SHP77 (cell line): ENCODE measurements around the gene CDIP1.

ENCODE experiments used
- DNase-seq, 2 experiments: peaks; one replicate each; lab custom pipeline; 2025; lab: John Stamatoyannopoulos, UW

CDIP1 gene

GRCh38 chr16:4488499-4488967, 50.0 kb downstream of the CDIP1 start:
- DNase-seq: no peak

DNA sequence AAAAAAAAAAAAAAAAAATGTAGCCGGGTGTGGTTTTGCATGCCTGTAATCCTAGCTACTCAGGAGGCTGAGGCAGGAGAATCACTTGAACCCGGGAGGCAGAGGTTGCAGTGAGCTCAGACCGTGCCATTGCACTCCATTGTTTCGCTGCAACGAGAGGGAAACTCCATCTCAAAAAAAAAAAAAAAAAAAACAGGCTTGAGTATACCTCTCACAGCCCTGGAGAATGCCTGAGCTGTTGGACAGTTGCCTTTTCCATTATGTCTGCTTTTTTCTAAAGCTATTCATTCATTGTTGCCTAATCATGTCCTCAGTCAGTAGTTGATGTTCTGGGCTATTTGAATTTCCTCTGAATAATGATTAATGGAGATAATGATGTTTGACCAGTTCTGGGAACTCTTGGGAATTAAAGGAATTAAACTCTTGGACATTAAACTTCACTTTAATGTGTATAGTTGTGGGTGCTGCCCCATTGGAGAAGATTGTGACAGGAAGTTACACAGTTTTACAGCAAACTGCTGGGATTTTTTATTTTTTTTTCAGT, 50.5 kb downstream of the CDIP1 start:
- DNase-seq: no peak

GRCh38 chr16:4486126-4486893, 52.3 kb downstream of the CDIP1 start:
- DNase-seq: no peak

DNA sequence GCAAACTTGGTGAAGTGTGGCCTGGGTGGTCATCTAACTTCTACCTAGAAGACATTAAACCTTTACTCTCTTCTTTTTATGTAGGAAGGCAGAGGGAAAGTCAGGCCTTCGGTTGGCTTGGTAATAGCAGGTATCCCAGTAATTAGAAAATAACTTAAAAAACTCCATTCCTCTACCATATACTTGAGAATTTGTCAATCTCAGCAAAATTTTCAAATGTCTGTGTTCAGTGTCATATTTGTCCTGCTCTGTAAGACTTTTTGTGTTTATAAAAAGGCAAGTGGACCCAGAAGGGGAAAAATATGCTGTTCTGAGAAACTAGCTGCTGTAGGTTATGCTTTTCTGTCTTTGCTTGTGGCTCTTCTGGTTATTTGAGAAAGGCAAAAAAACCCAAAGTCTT, 56.6 kb downstream of the CDIP1 start:
- no peak for DNase-seq

DNA sequence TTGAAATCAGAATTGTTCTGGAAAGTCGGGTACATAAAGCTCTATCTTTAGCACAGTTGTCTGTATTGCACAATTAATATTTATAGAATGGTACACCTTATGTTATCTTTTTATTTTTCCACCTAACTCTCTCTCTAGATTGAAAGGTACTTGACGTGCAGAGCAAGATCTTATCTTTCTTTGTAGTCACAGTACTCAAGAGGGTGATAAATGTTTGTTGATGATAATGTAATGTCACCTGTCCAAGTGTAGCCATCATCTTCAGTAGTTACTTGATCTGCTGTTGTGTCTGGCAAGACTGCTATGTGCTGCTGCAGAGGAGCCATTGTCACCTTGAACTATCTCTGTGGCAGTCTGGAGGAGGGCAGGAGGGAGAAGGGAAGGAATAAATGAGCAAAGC, 57.0 kb downstream of the CDIP1 start:
- no peak for DNase-seq

GRCh38 chr16:4477966-4478365, 60.6 kb downstream of the CDIP1 start:
- DNase-seq: peak in 1 of 2 experiments; percentile 17

DNA sequence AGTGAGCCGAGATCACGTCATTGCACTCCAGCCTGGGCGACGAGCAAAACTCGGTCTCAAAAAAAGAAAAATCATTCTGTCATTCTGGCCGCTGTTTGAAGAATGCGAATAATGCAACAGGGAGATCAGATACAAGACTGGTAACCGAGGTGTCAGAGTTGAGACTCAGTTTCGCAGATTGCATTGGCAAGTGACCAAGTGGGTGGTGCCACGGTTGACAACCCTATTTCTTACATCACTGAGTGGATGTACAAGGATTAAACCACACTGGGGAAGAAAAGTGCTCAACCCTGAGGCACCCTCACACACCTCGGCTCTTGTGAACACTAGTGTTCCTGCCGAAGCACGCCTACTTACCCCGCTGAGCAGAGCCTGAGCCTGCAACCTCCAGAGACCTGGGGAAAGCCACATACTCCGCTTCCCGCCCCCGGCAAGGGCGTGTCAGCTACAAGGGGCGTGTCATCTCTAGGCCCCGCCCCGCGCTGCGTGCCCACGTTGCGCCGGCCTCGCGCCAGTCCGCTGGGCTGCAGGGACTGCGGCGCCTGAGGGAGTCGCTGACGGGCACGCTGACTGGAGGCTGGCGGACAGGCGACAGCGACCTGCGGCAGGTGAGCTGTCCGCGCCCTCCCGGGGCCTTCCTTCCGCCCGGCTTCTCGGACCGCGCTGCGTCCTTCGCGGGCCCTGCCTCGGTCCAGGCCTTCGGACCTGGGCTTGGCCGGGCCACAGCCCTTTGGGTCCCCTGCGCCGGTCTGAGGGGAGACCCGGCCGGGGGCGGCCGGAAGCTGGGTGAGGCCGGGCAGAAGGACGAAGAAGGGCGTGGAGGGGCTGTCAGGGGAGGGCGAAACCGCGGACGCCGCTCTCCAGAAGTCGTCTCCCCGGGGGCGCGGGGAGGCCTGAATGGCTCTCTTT, 62.4 kb downstream of the CDIP1 start, which contains the start of gene HMOX2:
Gene HMOX2 (plus strand): TSS at position 519 of the 909 bp plus-strand sequence. CDS start 29,127 bp downstream, outside the sequence.
- DNase-seq: peak; percentile 85 to 90

DNA sequence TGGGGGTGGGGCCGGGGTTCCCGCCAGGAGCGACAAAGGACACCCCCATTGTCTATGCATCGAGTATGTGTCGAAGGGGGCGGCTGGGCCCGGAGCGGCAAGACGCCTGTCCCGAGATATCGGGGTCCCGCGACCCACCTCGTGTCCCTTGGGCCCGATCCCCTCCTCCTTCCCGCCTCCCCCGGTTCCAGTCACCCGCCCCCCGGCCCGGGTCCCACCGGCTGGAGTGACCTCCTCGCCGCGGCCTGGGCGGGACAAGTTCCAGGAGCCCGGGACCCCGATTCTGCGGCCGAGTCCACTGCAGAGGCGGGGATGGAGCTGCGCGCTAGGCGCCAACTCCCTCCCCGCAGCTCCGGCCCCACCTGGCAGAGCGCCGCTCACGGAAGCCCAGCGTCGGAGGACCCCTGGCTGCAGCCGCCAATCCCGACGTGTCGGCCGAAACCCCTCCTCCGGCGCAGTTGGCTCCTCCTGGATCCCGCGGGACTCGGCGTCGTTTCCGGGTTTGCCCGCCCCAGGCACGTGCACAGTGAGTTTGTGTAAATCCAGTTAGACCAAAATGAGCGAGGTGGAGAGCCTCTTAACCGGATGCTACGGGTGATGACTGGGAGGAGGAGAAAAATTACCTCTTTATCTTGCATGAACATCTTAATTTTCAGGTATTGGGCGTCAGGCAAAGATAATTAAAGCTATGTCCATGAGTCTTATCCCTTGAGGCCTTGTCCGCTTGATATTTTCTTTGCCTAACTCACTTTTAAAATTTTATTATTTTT, 64.2 kb downstream of the CDIP1 start, which contains the start of gene NMRAL1:
Gene NMRAL1 (minus strand): TSS at position 434 of the 770 bp plus-strand sequence. CDS start 493 bp downstream, outside the sequence.
- peak; percentile 94 to 97 for DNase-seq

DNA sequence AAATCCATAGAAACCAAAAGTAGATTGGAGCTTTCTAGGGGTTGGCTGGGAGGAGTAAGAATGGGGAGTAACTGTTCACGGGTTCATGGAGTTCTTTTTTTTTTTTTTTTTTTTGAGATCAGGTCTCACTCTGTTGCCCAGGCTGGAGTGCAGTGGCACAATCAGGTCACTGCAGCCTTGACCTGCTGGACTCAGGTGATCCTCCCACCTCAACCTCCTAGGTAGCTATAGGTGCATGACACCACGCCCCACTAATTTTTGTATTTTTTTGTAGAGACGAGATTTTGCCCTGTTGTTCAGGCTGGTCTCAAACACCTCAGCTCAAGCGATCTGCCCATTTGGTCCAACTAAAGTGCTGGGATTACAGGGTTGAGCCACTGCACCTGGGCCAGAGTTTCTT, 65.7 kb downstream of the CDIP1 start:
- DNase-seq: no peak

- no peak for DNase-seq
Observed at GRCh38 chr16:4471869-4472268, 66.7 kb downstream of the CDIP1 start.

DNA sequence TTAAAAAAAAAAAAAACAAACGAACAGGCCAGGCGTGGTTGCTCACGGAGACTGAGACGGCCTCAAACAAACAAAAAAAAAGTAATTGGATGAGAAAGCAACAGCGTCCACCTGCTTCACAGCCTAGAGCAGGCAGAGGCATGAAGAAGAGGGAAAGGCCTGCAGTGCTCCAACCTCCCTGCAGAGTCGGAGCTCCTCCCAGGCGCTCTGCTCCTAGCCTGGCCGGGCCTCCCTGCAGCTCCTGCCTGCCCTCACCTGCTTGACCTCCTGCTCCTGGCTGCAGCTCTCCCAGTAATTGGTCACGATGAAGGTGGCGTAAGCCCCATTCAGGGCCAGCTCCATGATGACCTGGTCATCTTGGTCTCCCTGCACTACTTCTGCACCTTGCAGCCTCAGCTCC, 69.6 kb downstream of the CDIP1 start:
- DNase-seq: no peak

DNA sequence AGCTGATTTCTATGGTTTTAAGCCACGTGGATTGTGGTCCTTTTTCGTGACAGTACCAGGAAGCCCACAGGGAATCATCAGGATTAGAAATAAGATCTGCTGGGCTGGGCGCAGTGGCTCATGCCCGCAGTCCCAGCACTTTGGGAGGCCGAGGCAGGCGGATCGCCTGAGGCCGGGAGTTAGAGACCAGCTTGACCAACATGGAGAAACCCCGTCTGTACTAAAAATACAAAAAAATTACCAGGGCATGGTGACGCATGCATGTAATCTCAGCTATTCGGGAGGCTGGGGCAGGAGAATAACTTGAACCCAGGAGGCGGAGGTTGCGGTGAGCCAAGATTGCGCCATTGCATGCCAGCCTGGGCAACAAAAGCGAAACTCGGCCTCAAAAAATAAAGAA, 70.7 kb downstream of the CDIP1 start:
- DNase-seq: no peak

DNA sequence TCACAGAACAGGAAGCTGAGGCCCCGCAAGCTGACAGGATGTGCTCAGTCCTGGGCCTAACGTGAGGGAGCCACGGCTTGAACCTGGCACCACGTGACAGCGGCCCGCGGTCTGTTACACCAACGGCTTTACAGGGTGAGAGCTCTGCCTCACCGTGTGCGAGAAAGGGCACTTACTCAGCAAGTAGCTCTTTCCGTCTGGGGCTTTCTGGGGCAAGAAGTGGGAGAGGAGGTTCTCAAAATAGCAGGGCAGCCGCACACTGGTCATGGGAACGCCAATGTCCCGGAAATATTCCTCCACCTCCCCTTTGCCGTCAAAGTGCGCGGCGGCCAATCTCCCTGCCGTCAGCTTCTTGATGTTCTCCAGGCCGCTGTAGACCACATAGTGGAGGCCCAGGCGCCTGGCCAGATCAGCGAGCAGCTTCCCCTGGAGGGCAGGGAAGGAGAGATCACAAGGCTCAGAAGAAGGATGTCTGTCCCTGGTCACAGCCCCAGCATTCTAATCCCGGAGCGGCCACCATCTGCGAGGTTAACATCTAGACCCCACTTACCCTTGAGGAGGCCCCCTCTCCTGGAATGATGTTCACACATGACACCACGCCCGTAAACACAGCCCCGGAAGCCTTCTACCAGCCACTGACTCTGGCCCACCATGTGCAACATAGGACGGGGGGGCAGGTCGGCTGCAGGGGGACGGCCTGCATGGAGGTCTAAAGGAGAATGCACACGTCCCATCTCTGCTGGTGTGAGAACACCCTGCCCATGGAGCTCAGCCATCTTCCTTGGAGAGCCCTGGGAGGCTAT, 72.4 kb downstream of the CDIP1 start:
- no peak for DNase-seq

- no peak for DNase-seq
Observed at GRCh38 chr16:4463522-4464163, 74.9 kb downstream of the CDIP1 start.

DNA sequence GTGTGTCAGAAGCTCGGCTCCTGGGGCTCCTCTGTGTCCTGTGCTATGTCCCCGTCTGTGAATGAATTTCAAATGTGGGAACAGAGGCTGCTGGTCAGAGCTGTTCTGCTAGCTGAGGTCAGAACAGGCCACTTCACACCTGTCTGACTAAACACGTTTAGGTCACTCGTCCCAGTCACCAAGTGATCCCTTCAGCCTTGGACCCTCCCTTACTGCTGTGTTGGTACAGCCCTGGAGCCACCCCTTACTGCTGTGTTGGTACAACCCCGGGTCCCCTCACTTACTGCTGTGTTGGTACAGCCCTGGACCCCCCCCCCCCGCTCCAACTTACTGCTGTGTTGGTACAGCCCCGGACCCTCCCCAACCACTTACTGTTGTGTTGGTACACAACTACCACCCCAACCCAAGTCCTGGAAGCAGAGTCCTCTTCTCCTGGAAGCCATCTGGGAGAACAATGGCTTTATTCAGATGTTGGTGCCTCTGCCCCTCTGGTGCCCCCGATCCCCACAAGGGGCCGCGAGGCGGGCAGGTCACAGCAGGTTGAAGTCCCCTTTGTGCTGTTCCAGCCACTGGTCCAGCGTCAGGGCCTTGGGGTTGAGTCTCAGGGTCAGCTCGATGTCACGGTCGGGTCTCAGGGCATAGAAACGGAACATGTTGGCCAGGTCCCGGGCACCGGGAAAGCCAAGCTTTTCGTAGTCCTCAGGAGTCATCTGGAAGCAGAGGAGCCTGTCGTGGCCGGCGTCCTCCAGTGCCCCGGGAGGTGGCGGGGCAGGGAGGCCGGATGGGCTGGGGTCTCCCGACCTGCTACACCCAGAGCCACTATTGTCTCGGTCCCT, 77.1 kb downstream of the CDIP1 start:
- no peak for DNase-seq

DNA sequence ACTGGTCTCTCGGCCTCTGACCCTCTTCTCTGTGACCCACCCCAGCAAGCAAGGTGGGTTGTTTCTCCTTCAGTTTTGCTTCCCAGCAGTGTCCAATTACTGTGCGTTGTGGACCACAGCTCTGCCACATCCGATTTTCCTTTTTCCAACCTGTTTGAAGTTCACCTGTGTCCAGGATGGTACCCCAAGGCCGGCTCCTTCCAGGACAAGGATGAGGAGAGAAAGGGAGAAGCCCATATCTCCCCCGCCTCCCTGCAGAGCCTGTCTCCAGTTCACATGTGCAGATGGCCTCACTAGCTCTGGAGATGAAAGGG, 77.7 kb downstream of the CDIP1 start:
- no peak for DNase-seq
